H9 (cell line): ENCODE data around the gene ACACB. TPM values are rescaled to one million over a fixed set of nuclear protein-coding genes. Genes with fewer than 3 reads are reported as not detected.

Experiments used
- DNase-seq: peaks from one replicate; pipeline ENCODE4 v3.0.0-alpha.2; 2017
- H2AFZ ChIP-seq: one replicate; pipeline ENCODE4 v1.6.1; 2013; ENCODE audit warnings: mild to moderate bottlenecking, low read length, control low read depth, moderate library complexity
- H2AK5ac ChIP-seq: 2 replicates; pipeline ENCODE4 v1.6.1; 2013; ENCODE audit warnings: low read length, control low read depth, mixed read lengths; ENCODE audit not compliant: insufficient read length
- H2BK120ac ChIP-seq: one replicate; pipeline ENCODE4 v1.6.1; 2013; ENCODE audit warnings: low read depth, mild to moderate bottlenecking, low read length, control low read depth, inconsistent platforms; ENCODE audit not compliant: poor library complexity, severe bottlenecking
- H2BK12ac ChIP-seq: 2 replicates; pipeline ENCODE4 v1.6.1; 2013; ENCODE audit warnings: low read length, control low read depth, mixed read lengths, low read depth; ENCODE audit not compliant: insufficient read length
- H2BK15ac ChIP-seq: 2 replicates; pipeline ENCODE4 v1.6.1; 2013; ENCODE audit warnings: low read depth, low read length, control low read depth
- H2BK20ac ChIP-seq: one replicate; pipeline ENCODE4 v1.6.1; 2013; ENCODE audit warnings: low read depth, mild to moderate bottlenecking, low read length, control low read depth, inconsistent platforms; ENCODE audit not compliant: poor library complexity, severe bottlenecking
- H2BK5ac ChIP-seq: 2 replicates; pipeline ENCODE4 v1.6.1; 2013; ENCODE audit warnings: low read length, control low read depth, mixed read lengths; ENCODE audit not compliant: insufficient read length
- H3K14ac ChIP-seq: 2 replicates; pipeline ENCODE4 v1.6.1; 2013; ENCODE audit warnings: low read length, control low read depth; ENCODE audit not compliant: insufficient read depth
- H3K18ac ChIP-seq: 2 replicates; pipeline ENCODE4 v1.6.1; 2013; ENCODE audit warnings: low read depth, mild to moderate bottlenecking, mixed read lengths, low read length, control low read depth; ENCODE audit not compliant: insufficient read length
- H3K23ac ChIP-seq: 2 replicates; pipeline ENCODE4 v1.6.1; 2013; ENCODE audit warnings: low read length, control low read depth, mixed read lengths, low read depth; ENCODE audit not compliant: insufficient read length
- H3K23me2 ChIP-seq: 2 replicates; pipeline ENCODE4 v1.6.1; 2013; ENCODE audit warnings: low read depth, mild to moderate bottlenecking, mixed read lengths, low read length, control low read depth; ENCODE audit not compliant: insufficient read length, poor library complexity, severe bottlenecking
- H3K27ac ChIP-seq: 2 replicates; pipeline ENCODE4 v1.5.1; 2013; ENCODE audit warnings: low read length, control low read depth, mixed read lengths, low read depth; ENCODE audit not compliant: insufficient read length
- H3K27me3 ChIP-seq: 2 replicates; pipeline ENCODE4 v1.6.1; 2013; ENCODE audit warnings: low read length, control low read depth, inconsistent platforms; ENCODE audit not compliant: insufficient read depth
- H3K4ac ChIP-seq: 2 replicates; pipeline ENCODE4 v1.6.1; 2013; ENCODE audit warnings: low read depth, mild to moderate bottlenecking, control low read depth, inconsistent platforms, low read length, moderate library complexity
- H3K4me1 ChIP-seq: 2 replicates; pipeline ENCODE4 v1.6.1; 2013; ENCODE audit warnings: low read length, control low read depth, inconsistent platforms; ENCODE audit not compliant: insufficient read depth
- H3K4me2 ChIP-seq: 2 replicates; pipeline ENCODE4 v1.6.1; 2013; ENCODE audit warnings: low read length, control low read depth, mixed read lengths; ENCODE audit not compliant: insufficient read length, insufficient read depth
- H3K56ac ChIP-seq: 2 replicates; pipeline ENCODE4 v1.6.1; 2013; ENCODE audit warnings: low read depth, mild to moderate bottlenecking, mixed read lengths, low read length, control low read depth; ENCODE audit not compliant: insufficient read length
- H3K79me1 ChIP-seq: 2 replicates; pipeline ENCODE4 v1.6.1; 2013; ENCODE audit warnings: low read depth, mild to moderate bottlenecking, moderate library complexity, low read length, control low read depth, inconsistent platforms; ENCODE audit not compliant: insufficient read depth, poor library complexity, severe bottlenecking
- H3K79me2 ChIP-seq: 2 replicates; pipeline ENCODE4 v1.6.1; 2013; ENCODE audit warnings: low read length, control low read depth, inconsistent platforms; ENCODE audit not compliant: insufficient read depth
- H3K9ac ChIP-seq: 2 replicates; pipeline ENCODE4 v1.6.1; 2013; ENCODE audit warnings: low read length, control low read depth, mixed read lengths; ENCODE audit not compliant: insufficient read length; ENCODE audit errors: extremely low read depth
- H3K9me3 ChIP-seq: one replicate; pipeline ENCODE4 v1.6.1; 2013; ENCODE audit warnings: low read depth, low read length, inconsistent platforms; ENCODE audit not compliant: control insufficient read depth
- H3T11ph ChIP-seq: one replicate; pipeline ENCODE4 v1.6.1; 2013; ENCODE audit warnings: mild to moderate bottlenecking, low read length, control low read depth, inconsistent platforms
- H4K20me1 ChIP-seq: one replicate; pipeline ENCODE4 v1.6.1; 2013; ENCODE audit not compliant: control insufficient read depth, insufficient read length, insufficient read depth
- H4K5ac ChIP-seq: 2 replicates; pipeline ENCODE4 v1.6.1; 2013; ENCODE audit warnings: low read depth, mild to moderate bottlenecking, mixed read lengths, low read length, control low read depth; ENCODE audit not compliant: insufficient read length
- H4K8ac ChIP-seq: replicated peaks from 2 replicates; pipeline ENCODE4 v1.6.1; 2013; ENCODE audit warnings: low read length, control low read depth, mixed read lengths, low read depth; ENCODE audit not compliant: insufficient read length
- H4K91ac ChIP-seq: 2 replicates; pipeline ENCODE4 v1.6.1; 2013; ENCODE audit warnings: low read depth, mild to moderate bottlenecking, moderate library complexity, mixed read lengths, low read length, control low read depth; ENCODE audit not compliant: insufficient read length
- H3K27ac Mint-ChIP-seq, 3 experiments: 2 replicates in 2 of 3; 3 replicates in 1 of 3; pipeline ENCODE4 v1.8.0; 2020 to 2021; ENCODE audit warnings: mixed read lengths in 3 of 3, mild to moderate bottlenecking in 1 of 3, moderate library complexity in 1 of 3
- H3K27me3 Mint-ChIP-seq: 2 replicates; pipeline ENCODE4 v1.8.0; 2021; ENCODE audit warnings: low read depth, mild to moderate bottlenecking, moderate library complexity, mixed read lengths
- H3K36me3 Mint-ChIP-seq, 3 experiments: 2 replicates in 2 of 3; 3 replicates in 1 of 3; pipeline ENCODE4 v1.8.0; 2020 to 2021; ENCODE audit warnings: low read depth in 3 of 3, mixed read lengths in 3 of 3; ENCODE audit not compliant: insufficient read depth in 1 of 3
- H3K4me1 Mint-ChIP-seq, 2 experiments: 2 replicates each; pipeline ENCODE4 v1.8.0; 2020; ENCODE audit warnings: mixed read lengths in 2 of 2
- H3K4me3 Mint-ChIP-seq, 2 experiments: 2 replicates in 1 of 2; 3 replicates in 1 of 2; pipeline ENCODE4 v1.8.0; 2020 to 2021; ENCODE audit warnings: mild to moderate bottlenecking in 2 of 2, mixed read lengths in 2 of 2, moderate library complexity in 1 of 2
- H3K9me3 Mint-ChIP-seq, 2 experiments: 2 replicates in 1 of 2; 3 replicates in 1 of 2; pipeline ENCODE4 v1.8.0; 2020; ENCODE audit warnings: mild to moderate bottlenecking in 2 of 2, mixed read lengths in 2 of 2, moderate library complexity in 1 of 2
- CTCF ChIP-seq: fragments of 200-600 bp; sonication (generic); conservative IDR thresholded peaks from 3 replicates; pipeline ENCODE4 v1.8.0; 2021; ENCODE audit warnings: antibody characterized with exemption, mild to moderate bottlenecking
- WGBS: extraction: QIAGEN DNeasy Blood & Tissue Kit; methylation state at CpG from one replicate; pipeline ENCODE4 v1.1.7; 2013; ENCODE audit warnings: missing lambda C conversion rate, low lambda C conversion rate, mixed read lengths; ENCODE audit not compliant: insufficient read length; ENCODE audit errors: extremely low coverage; 5-methylcytosine and 5-hydroxymethylcytosine counted together
- total RNA-seq: library from RNA; stranded (reverse); gene quantifications from 2 replicates; pipeline ENCODE4 v1.2.1, GENCODE V29; 2021

Gene ACACB
- total RNA-seq, 1 experiment from 2014 or later, result 14.2 TPM

- Mint-ChIP-seq H3K4me3 (no peak overlapping the region), H3K9me3 (no peaks in the 10 kb centered on the region), H3K4me1 (no peaks in the 10 kb centered on the region), H3K27me3 (0 out of 2 replicates have a peak, but pooled peaks cover 2% of the 10 kb centered on the region), H3K36me3 (peaks cover 21 to 44% (median 41%) of the 10 kb centered on the region in 3 experiments), H3K27ac (0 out of 7 replicates have a peak overlapping the region, but pooled peaks of 1 of the 3 experiments have one; percentile 43)
- H3K4ac ChIP-seq, result no peak overlapping the region
- no peaks in the 10 kb centered on the region for H3K23me2 ChIP-seq
- H3K4me1 ChIP-seq, result no peaks in the 10 kb centered on the region
- H3T11ph ChIP-seq, result no peak overlapping the region
- no peak overlapping the region for H2BK5ac ChIP-seq
- DNase-seq, result no peak
- no peak overlapping the region for H2BK15ac ChIP-seq
- H3K56ac ChIP-seq, result no peak overlapping the region
- H2AK5ac ChIP-seq, result no peak overlapping the region
- no peak for TF ChIP-seq CTCF
- no peak overlapping the region for H3K4me2 ChIP-seq
- H3K18ac ChIP-seq, result no peak overlapping the region
- no CpG with 5 or more reads among the region's 6 CpGs for WGBS
- H3K9me3 ChIP-seq, result no peaks in the 10 kb centered on the region
- no peak overlapping the region for H2BK20ac ChIP-seq
- H2BK120ac ChIP-seq, result no peak overlapping the region
- H3K27ac ChIP-seq, result no peak overlapping the region
- H3K79me1 ChIP-seq, result no peaks in the 10 kb centered on the region
- H3K9ac ChIP-seq, result no peak overlapping the region
- no peak overlapping the region for H4K8ac ChIP-seq
- no peaks in the 10 kb centered on the region for H3K79me2 ChIP-seq
- H3K23ac ChIP-seq, result no peak overlapping the region
- H3K14ac ChIP-seq, result no peak overlapping the region
- no peaks in the 10 kb centered on the region for H4K20me1 ChIP-seq
- no peak overlapping the region for H4K91ac ChIP-seq
- no peak overlapping the region for H2BK12ac ChIP-seq
- H2AFZ ChIP-seq, result no peak overlapping the region
- H4K5ac ChIP-seq, result no peak overlapping the region
- no peaks in the 10 kb centered on the region for H3K27me3 ChIP-seq
These were observed 53.3 kb downstream of the ACACB start for GRCh38 chr12:109169686-109170085.
